GM12878 (cell line): ENCODE data around the gene THOC5. TPM values are rescaled to one million over a fixed set of nuclear protein-coding genes. Genes with fewer than 3 reads are reported as not detected.

ENCODE experiments used
- ATAC-seq: fragments of 200-7000 bp; cut with Tn5 transposase; 3 replicates; pipeline ENCODE4 v1.9.1; 2020; ENCODE audit warnings: mild to moderate bottlenecking, moderate library complexity
- BruUV-seq: library from RNA; stranded (reverse); fragments of 400-500 nt; replicated peaks from 2 replicates; lab custom pipeline; 2021; lab: Mats Ljungman, UMichigan
- CTCF ChIA-PET: fragments of 300-600 bp; sonication (Branson Sonifier 250); formaldehyde crosslinking; extraction: SDS; loops from one replicate; lab custom pipeline; 2021; ENCODE audit warnings: inconsistent platforms; lab: Yijun Ruan, JAX
- POLR2A ChIA-PET: fragments of 350-600 bp; formaldehyde crosslinking; extraction: SDS; loops from one replicate; lab custom pipeline; 2021; ENCODE audit warnings: inconsistent platforms; lab: Charles Lee
- RAD21 ChIA-PET: fragments of 300-600 bp; sonication (Branson Sonifier 250); formaldehyde crosslinking; loops from one replicate; lab custom pipeline; 2023; ENCODE audit warnings: antibody characterized with exemption; ENCODE audit not compliant: unreplicated experiment; lab: Charles Lee
- SMC1A ChIA-PET: fragments of 300-600 bp; sonication (Branson Sonifier 250); formaldehyde crosslinking; loops from one replicate; lab custom pipeline; 2023; ENCODE audit not compliant: unreplicated experiment, uncharacterized antibody; lab: Charles Lee
- DNase-seq: peaks from one replicate; pipeline ENCODE4 v3.0.0-alpha.2; 2011; ENCODE audit warnings: low read depth, low spot score
- FAIRE-seq: peaks from 3 replicates; lab custom pipeline; 2011; peaks lifted over from hg19 to GRCh38; lab: Jason Lieb, UNC
- H2AFZ ChIP-seq: 2 replicates; pipeline ENCODE4 v1.6.0; 2011; ENCODE audit warnings: low read depth, low read length, control low read depth; ENCODE audit not compliant: control insufficient read depth
- H3K27ac ChIP-seq: 2 replicates; pipeline ENCODE4 v1.5.1; 2011; ENCODE audit warnings: control low read depth; ENCODE audit not compliant: control insufficient read depth, insufficient read depth
- H3K27me3 ChIP-seq, 2 experiments: replicated peaks in 1 of 2; 2 replicates each; pipeline versions ENCODE4 v1.6.0 to v1.6.1; 2011; ENCODE audit warnings: low read length in 1 of 2; ENCODE audit not compliant: control insufficient read depth in 2 of 2, insufficient read depth in 2 of 2
- H3K36me3 ChIP-seq, 2 experiments: 2 replicates each; pipeline ENCODE4 v1.5.1; 2011; ENCODE audit warnings: low read length in 1 of 2; ENCODE audit not compliant: control insufficient read depth in 2 of 2, insufficient read depth in 2 of 2
- H3K4me1 ChIP-seq: 2 replicates; pipeline ENCODE4 v1.6.1; 2011; ENCODE audit warnings: mild to moderate bottlenecking, low read length, moderate library complexity, mixed read lengths; ENCODE audit not compliant: control insufficient read depth, insufficient read depth
- H3K4me2 ChIP-seq: 2 replicates; pipeline ENCODE4 v1.6.0; 2011; ENCODE audit warnings: control low read depth; ENCODE audit not compliant: control insufficient read depth, insufficient read depth
- H3K4me3 ChIP-seq: fragments of 200-600 bp; sonication (generic); 2 replicates; pipeline ENCODE4 v1.5.1; 2016
- H3K79me2 ChIP-seq: 2 replicates; pipeline ENCODE4 v1.6.0; 2011; ENCODE audit warnings: low read length; ENCODE audit not compliant: control insufficient read depth, insufficient read depth
- H3K9ac ChIP-seq: 2 replicates; pipeline ENCODE4 v1.8.0; 2011; ENCODE audit warnings: low read length, control low read depth, mixed read lengths; ENCODE audit not compliant: control insufficient read depth, insufficient read depth
- H3K9me3 ChIP-seq: replicated peaks from 3 replicates; pipeline ENCODE4 v1.5.1; 2011; ENCODE audit warnings: mild to moderate bottlenecking, low read length; ENCODE audit not compliant: control insufficient read depth, insufficient read depth
- H4K20me1 ChIP-seq: 2 replicates; pipeline ENCODE4 v1.6.0; 2011; ENCODE audit not compliant: control insufficient read depth, insufficient read depth
- BACH1 ChIP-seq: fragments of 450-650 bp; IDR thresholded peaks from 2 replicates; pipeline ENCODE4 v1.6.1; 2017; ENCODE audit warnings: mild to moderate bottlenecking, borderline replicate concordance
- BRCA1 ChIP-seq: IDR thresholded peaks from 2 replicates; pipeline ENCODE4 v1.6.1; 2011; ENCODE audit warnings: low read depth, low read length, improper control_type of control experiment
- CHD2 ChIP-seq: IDR thresholded peaks from 2 replicates; pipeline ENCODE4 v1.6.1; 2011; ENCODE audit warnings: low read depth, low read length, improper control_type of control experiment, borderline replicate concordance
- CHD4 ChIP-seq: fragments of 200-600 bp; sonication (generic); IDR thresholded peaks from 2 replicates; pipeline ENCODE4 v1.6.1; 2016; ENCODE audit warnings: mild to moderate bottlenecking
- DPF2 ChIP-seq: fragments of 450-650 bp; IDR thresholded peaks from 2 replicates; pipeline ENCODE4 v1.6.1; 2017; ENCODE audit warnings: mild to moderate bottlenecking
- ESRRA ChIP-seq: IDR thresholded peaks from 2 replicates; pipeline ENCODE4 v1.6.1; 2012; ENCODE audit warnings: mild to moderate bottlenecking, low read length, improper control_type of control experiment
- HDAC2 ChIP-seq: fragments of 200-600 bp; sonication (generic); IDR thresholded peaks from 2 replicates; pipeline ENCODE4 v1.6.1; 2017
- MLLT1 ChIP-seq: fragments of 450-650 bp; IDR thresholded peaks from 2 replicates; pipeline ENCODE4 v1.6.1; 2016; ENCODE audit warnings: mild to moderate bottlenecking
- MXI1 ChIP-seq: fragments of 150-350 bp; IDR thresholded peaks from 2 replicates; pipeline ENCODE4 v1.6.1; 2011; ENCODE audit warnings: low read depth, mild to moderate bottlenecking, inconsistent platforms, low read length, improper control_type of control experiment
- SKIL ChIP-seq: fragments of 450-650 bp; IDR thresholded peaks from 2 replicates; pipeline ENCODE4 v1.6.1; 2017; ENCODE audit warnings: mild to moderate bottlenecking, low read depth, inconsistent platforms; ENCODE audit not compliant: poor library complexity, severe bottlenecking
- TARDBP ChIP-seq: IDR thresholded peaks from 2 replicates; pipeline ENCODE4 v1.6.1; 2016; ENCODE audit warnings: borderline replicate concordance
- TCF7 ChIP-seq: IDR thresholded peaks from 2 replicates; pipeline ENCODE4 v1.6.1; 2014; ENCODE audit warnings: antibody characterized with exemption, borderline replicate concordance
- ZNF217 ChIP-seq: fragments of 450-650 bp; IDR thresholded peaks from 2 replicates; pipeline ENCODE4 v1.6.1; 2017; ENCODE audit warnings: antibody characterized with exemption, mild to moderate bottlenecking
- ZNF24 ChIP-seq: fragments of 450-650 bp; IDR thresholded peaks from 2 replicates; pipeline ENCODE4 v1.6.1; 2017; ENCODE audit warnings: antibody characterized with exemption, mild to moderate bottlenecking
- ZNF622 ChIP-seq: fragments of 450-650 bp; IDR thresholded peaks from 2 replicates; pipeline ENCODE4 v1.6.1; 2017; ENCODE audit warnings: mild to moderate bottlenecking, inconsistent platforms
- WGBS: methylation state at CpG from one replicate; pipeline ENCODE4 v1.1.6; 2016; ENCODE audit warnings: low lambda C conversion rate; ENCODE audit not compliant: insufficient replicate concordance, insufficient coverage; ENCODE audit errors: missing lambda C conversion rate; 5-methylcytosine and 5-hydroxymethylcytosine counted together
- in situ Hi-C: fragments of 300-500 bp; cut with MboI; formaldehyde crosslinking; loops from 9 replicates; pipeline ENCODE4 v1.14.3; 2018; ENCODE audit warnings: mixed read lengths
- intact Hi-C: fragments of 100-400 bp; cut with micrococcal nuclease; formaldehyde crosslinking; loops from one replicate; pipeline ENCODE4 v1.14.2; 2022; ENCODE audit not compliant: unreplicated experiment
- polyA plus RNA-seq, 11 experiments: library from polyadenylated mRNA; depleted of rRNA in 4 of 11; unstranded in 6 of 11; stranded (reverse) in 5 of 11; fragments of >200 nt; fragmentation: Nextera tagmentation in 4 of 11; fragmentation: Illumina TruSeq in 1 of 11; extraction: Ambion mirVana in 4 of 11; extraction: Trizol in 1 of 11; gene quantifications; 1 replicate in 1 of 11; 2 replicates in 10 of 11; pipeline versions ENCODE4 v1.2.1 to v1.2.3, GENCODE V29; 2011 to 2016; ENCODE audit warnings: inconsistent platforms in 2 of 11, missing spikeins in 2 of 11, low read depth in 1 of 11
- total RNA-seq, 4 experiments: library from RNA; depleted of rRNA in 3 of 4; stranded (reverse); fragments of >200 nt in 3 of 4; fragmentation: Illumina TruSeq in 1 of 4; extraction: Trizol in 1 of 4; gene quantifications; 2 replicates each; pipeline versions ENCODE4 v1.2.1 to v1.2.3, GENCODE V29; 2013 to 2021

The THOC5 gene
- total and polyA plus RNA-seq, 10 of the 15 experiments (the other 5 are each of a cell fraction or from before 2014, with no cell fraction given): 20.9 to 44.9 (median 31.4) TPM

- FAIRE-seq (no peak), ATAC-seq (no peak), DNase-seq (no peak)
- no TSS peak for BruUV-seq
- H3K4me2 ChIP-seq: no peak overlapping the region
- H3K9ac ChIP-seq: no peak overlapping the region
- CTCF ChIA-PET: interaction anchor here (1.5 kb wide), 1 partner anchor 21 kb away, joined by 4 read pairs; the partner anchor contains the start of gene THOC5
- no peaks in the 10 kb centered on the region for H3K27me3 ChIP-seq
- in situ Hi-C loops: no loop called here
- no peaks in the 10 kb centered on the region for H4K20me1 ChIP-seq
- TF ChIP-seq MXI1 (no peak), MLLT1 (no peak)
- SMC1A ChIA-PET: no interaction called here
- intact Hi-C loops: no loop called here
- H3K9me3 ChIP-seq: no peaks in the 10 kb centered on the region
- H3K27ac ChIP-seq: no peak overlapping the region
- H3K4me3 ChIP-seq: no peak overlapping the region
- H2AFZ ChIP-seq: no peak overlapping the region
- no peaks in the 10 kb centered on the region for H3K4me1 ChIP-seq
- WGBS: 97% methylated on average over 6 of the region's 7 CpGs
- no peaks in the 10 kb centered on the region; a peak in 1 of 4 replicates for H3K36me3 ChIP-seq
- RAD21 ChIA-PET: no interaction called here
- POLR2A ChIA-PET: interaction anchor here (0.7 kb wide), 1 partner anchor 189 kb away, joined by 4 read pairs; no protein-coding TSS in a partner anchor
- no peaks in the 10 kb centered on the region; the same call in 1 of the 2 replicates for H3K79me2 ChIP-seq
Measured at GRCh38 chr22:29574762-29575450, 21.3 kb upstream of the THOC5 start.

- Histone ChIP-seq H3K9ac (no peak overlapping the region), H3K36me3 (peaks cover 0 to 5% of the 10 kb centered on the region in 2 experiments; a peak in 1 of 4 replicates), H3K4me3 (no peak overlapping the region), H3K9me3 (no peaks in the 10 kb centered on the region), H4K20me1 (no peaks in the 10 kb centered on the region), H2AFZ (no peak overlapping the region), H3K4me1 (no peaks in the 10 kb centered on the region), H3K79me2 (no peaks in the 10 kb centered on the region), H3K27me3 (no peaks in the 10 kb centered on the region), H3K4me2 (no peak overlapping the region), H3K27ac (no peak overlapping the region)
- DNase-seq: no peak
- intact Hi-C loops: no loop called here
- in situ Hi-C loops: no loop called here
- ATAC-seq: no peak
- BruUV-seq: no TSS peak
- no peak for FAIRE-seq
- ChIA-PET SMC1A (no interaction called here), RAD21 (no interaction called here), CTCF (no interaction called here), POLR2A (no interaction called here)
- WGBS: 92% methylated on average over 2 of the region's 2 CpGs
- TF ChIP-seq TARDBP (no peak), CHD4 (no peak), ZNF217 (no peak), TCF7 (no peak), BACH1 (no peak), HDAC2 (no peak), ESRRA (no peak), ZNF24 (no peak), DPF2 (no peak), SKIL (no peak), CHD2 (no peak), ZNF622 (no peak), BRCA1 (no peak)
Measured at GRCh38 chr22:29570912-29571549, 17.5 kb upstream of the THOC5 start.
